ENCODE data around the gene EXOC4.

Gene EXOC4

DNA sequence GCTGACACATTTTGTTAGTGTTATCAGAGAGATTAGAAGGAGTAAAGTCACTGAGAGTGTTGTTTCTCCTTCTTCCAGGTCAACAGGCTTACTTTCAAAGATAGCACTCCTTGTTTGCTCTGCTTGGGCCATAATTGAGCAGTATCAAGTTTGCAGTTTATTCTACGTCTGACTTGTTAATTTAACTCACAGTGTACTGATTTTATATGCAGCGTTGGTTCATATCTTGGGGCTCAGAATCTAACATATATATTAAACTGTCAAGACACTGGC is 430.2 kb downstream of the EXOC4 start:
- H2AK5ac ChIP-seq (ENCODE audit: low read depth, low read length) = no peak overlapping the region
- peaks cover 1 to 5% of the 10 kb centered on the region in 2 donors for H3K4me1 ChIP-seq (ENCODE audit: control insufficient read depth in 2 of 2, insufficient read depth in 1 of 2, low read depth in 1 of 2, low read length in 2 of 2)

GRCh38 chr7:133688483-133689239 is 435.8 kb downstream of the EXOC4 start:
- H3K9ac ChIP-seq (ENCODE audit: low read depth, low read length, poor library complexity) = no peak overlapping the region
- H3K4ac ChIP-seq (ENCODE audit: low read length) = no peak overlapping the region
- H4K8ac ChIP-seq (ENCODE audit: low read depth, low read length) = no peak overlapping the region
- H2BK12ac ChIP-seq (ENCODE audit: low read length) = no peak overlapping the region
- H2BK15ac ChIP-seq (ENCODE audit: low read length) = no peak overlapping the region
- H3K23ac ChIP-seq (ENCODE audit: low read depth, low read length, poor library complexity) = no peak overlapping the region
- H2BK5ac ChIP-seq (ENCODE audit: low read length) = no peak overlapping the region
- H3K79me1 ChIP-seq (ENCODE audit: low read depth, low read length) = no peaks in the 10 kb centered on the region
- no peak overlapping the region for H3K4me3 ChIP-seq (ENCODE audit: low read length in 2 of 2)
- no peak overlapping the region for H3K27ac ChIP-seq (replicated peaks; ENCODE audit: low read length)
- H3K14ac ChIP-seq (ENCODE audit: low read length) = no peak overlapping the region
- H2AFZ ChIP-seq (ENCODE audit: low read length) = no peak overlapping the region
- DNase-seq (ENCODE audit: low spot score) = no peak
- H3K4me1 ChIP-seq (ENCODE audit: control insufficient read depth in 2 of 2, insufficient read depth in 1 of 2, low read depth in 1 of 2, low read length in 2 of 2) = peaks cover 0 to 2% of the 10 kb centered on the region in 2 donors
- no peaks in the 10 kb centered on the region for H3K9me3 ChIP-seq (replicated peaks in 1 of 2; ENCODE audit: control insufficient read depth in 2 of 2, insufficient read depth in 1 of 2, low read depth in 1 of 2, low read length in 2 of 2)
- H3K4me2 ChIP-seq (ENCODE audit: insufficient read depth, low read length, poor library complexity, severe bottlenecking) = no peak overlapping the region
- no peak overlapping the region for H2AK5ac ChIP-seq (ENCODE audit: low read depth, low read length)
- no peak overlapping the region for H2BK120ac ChIP-seq (ENCODE audit: low read depth, low read length)
- no peaks in the 10 kb centered on the region for H3K36me3 ChIP-seq (replicated peaks in 1 of 2; ENCODE audit: control insufficient read depth in 2 of 2, insufficient read depth in 2 of 2, low read length in 2 of 2)
- H4K91ac ChIP-seq (ENCODE audit: low read depth, low read length, poor library complexity) = no peak overlapping the region
- no CpG with 5 or more reads among the region's 3 CpGs for WGBS, 2 donors (ENCODE audit: extremely low coverage in 2 of 2, insufficient read length in 2 of 2, insufficient replicate concordance in 1 of 2)
- no peaks in the 10 kb centered on the region for H3K27me3 ChIP-seq (ENCODE audit: control insufficient read depth in 3 of 3, insufficient read depth in 3 of 3, low read depth in 1 of 3, low read length in 3 of 3)
- no peak overlapping the region for H3K18ac ChIP-seq (ENCODE audit: low read length)

More for the DNA sequence above, 430.2 kb downstream of the EXOC4 start:
- Histone ChIP-seq H2BK120ac (ENCODE audit: low read depth, low read length) (no peak overlapping the region), H3K27ac (replicated peaks; ENCODE audit: low read length) (no peak overlapping the region), H3K4me2 (ENCODE audit: insufficient read depth, low read length, poor library complexity, severe bottlenecking) (no peak overlapping the region), H3K79me1 (ENCODE audit: low read depth, low read length) (no peaks in the 10 kb centered on the region), H2BK5ac (ENCODE audit: low read length) (no peak overlapping the region), H2AFZ (ENCODE audit: low read length) (no peak overlapping the region), H3K4me3 (ENCODE audit: low read length in 2 of 2) (no peak overlapping the region), H3K14ac (ENCODE audit: low read length) (no peak overlapping the region), H3K9me3 (replicated peaks in 1 of 2; ENCODE audit: control insufficient read depth in 2 of 2, insufficient read depth in 1 of 2, low read depth in 1 of 2, low read length in 2 of 2) (no peaks in the 10 kb centered on the region), H3K9ac (ENCODE audit: low read depth, low read length, poor library complexity) (no peak overlapping the region), H2BK15ac (ENCODE audit: low read length) (no peak overlapping the region), H4K91ac (ENCODE audit: low read depth, low read length, poor library complexity) (no peak overlapping the region), H3K4ac (ENCODE audit: low read length) (no peak overlapping the region), H3K36me3 (replicated peaks in 1 of 2; ENCODE audit: control insufficient read depth in 2 of 2, insufficient read depth in 2 of 2, low read length in 2 of 2) (no peaks in the 10 kb centered on the region), H2BK12ac (ENCODE audit: low read length) (no peak overlapping the region), H3K27me3 (ENCODE audit: control insufficient read depth in 3 of 3, insufficient read depth in 3 of 3, low read depth in 1 of 3, low read length in 3 of 3) (no peaks in the 10 kb centered on the region), H3K18ac (ENCODE audit: low read length) (no peak overlapping the region), H3K23ac (ENCODE audit: low read depth, low read length, poor library complexity) (no peak overlapping the region), H4K8ac (ENCODE audit: low read depth, low read length) (no peak overlapping the region)
- WGBS, 2 donors (ENCODE audit: extremely low coverage in 2 of 2, insufficient read length in 2 of 2, insufficient replicate concordance in 1 of 2) = no CpG with 5 or more reads among the region's 2 CpGs
- DNase-seq (ENCODE audit: low spot score) = no peak

GRCh38 chr7:133690740-133691139 is 437.9 kb downstream of the EXOC4 start:
- Histone ChIP-seq H3K27ac (replicated peaks; ENCODE audit: low read length) (no peak overlapping the region), H4K8ac (ENCODE audit: low read depth, low read length) (no peak overlapping the region), H3K27me3 (ENCODE audit: control insufficient read depth in 3 of 3, insufficient read depth in 3 of 3, low read depth in 1 of 3, low read length in 3 of 3) (no peaks in the 10 kb centered on the region), H3K36me3 (replicated peaks in 1 of 2; ENCODE audit: control insufficient read depth in 2 of 2, insufficient read depth in 2 of 2, low read length in 2 of 2) (no peaks in the 10 kb centered on the region), H3K4me1 (ENCODE audit: control insufficient read depth in 2 of 2, insufficient read depth in 1 of 2, low read depth in 1 of 2, low read length in 2 of 2) (peaks cover 0 to 2% of the 10 kb centered on the region in 2 donors), H2BK120ac (ENCODE audit: low read depth, low read length) (no peak overlapping the region), H4K91ac (ENCODE audit: low read depth, low read length, poor library complexity) (no peak overlapping the region), H3K9ac (ENCODE audit: low read depth, low read length, poor library complexity) (no peak overlapping the region), H2AK5ac (ENCODE audit: low read depth, low read length) (no peak overlapping the region), H3K4me3 (ENCODE audit: low read length in 2 of 2) (no peak overlapping the region), H3K9me3 (replicated peaks in 1 of 2; ENCODE audit: control insufficient read depth in 2 of 2, insufficient read depth in 1 of 2, low read depth in 1 of 2, low read length in 2 of 2) (no peaks in the 10 kb centered on the region), H2BK5ac (ENCODE audit: low read length) (no peak overlapping the region), H2BK15ac (ENCODE audit: low read length) (no peak overlapping the region), H3K4ac (ENCODE audit: low read length) (no peak overlapping the region), H2AFZ (ENCODE audit: low read length) (no peak overlapping the region), H3K23ac (ENCODE audit: low read depth, low read length, poor library complexity) (no peak overlapping the region), H3K18ac (ENCODE audit: low read length) (no peak overlapping the region), H2BK12ac (ENCODE audit: low read length) (no peak overlapping the region), H3K79me1 (ENCODE audit: low read depth, low read length) (no peaks in the 10 kb centered on the region), H3K14ac (ENCODE audit: low read length) (no peak overlapping the region), H3K4me2 (ENCODE audit: insufficient read depth, low read length, poor library complexity, severe bottlenecking) (no peak overlapping the region)
- no CpG with 5 or more reads among the region's 4 CpGs for WGBS, 2 donors (ENCODE audit: extremely low coverage in 2 of 2, insufficient read length in 2 of 2, insufficient replicate concordance in 1 of 2)
- DNase-seq (ENCODE audit: low spot score) = no peak

DNA sequence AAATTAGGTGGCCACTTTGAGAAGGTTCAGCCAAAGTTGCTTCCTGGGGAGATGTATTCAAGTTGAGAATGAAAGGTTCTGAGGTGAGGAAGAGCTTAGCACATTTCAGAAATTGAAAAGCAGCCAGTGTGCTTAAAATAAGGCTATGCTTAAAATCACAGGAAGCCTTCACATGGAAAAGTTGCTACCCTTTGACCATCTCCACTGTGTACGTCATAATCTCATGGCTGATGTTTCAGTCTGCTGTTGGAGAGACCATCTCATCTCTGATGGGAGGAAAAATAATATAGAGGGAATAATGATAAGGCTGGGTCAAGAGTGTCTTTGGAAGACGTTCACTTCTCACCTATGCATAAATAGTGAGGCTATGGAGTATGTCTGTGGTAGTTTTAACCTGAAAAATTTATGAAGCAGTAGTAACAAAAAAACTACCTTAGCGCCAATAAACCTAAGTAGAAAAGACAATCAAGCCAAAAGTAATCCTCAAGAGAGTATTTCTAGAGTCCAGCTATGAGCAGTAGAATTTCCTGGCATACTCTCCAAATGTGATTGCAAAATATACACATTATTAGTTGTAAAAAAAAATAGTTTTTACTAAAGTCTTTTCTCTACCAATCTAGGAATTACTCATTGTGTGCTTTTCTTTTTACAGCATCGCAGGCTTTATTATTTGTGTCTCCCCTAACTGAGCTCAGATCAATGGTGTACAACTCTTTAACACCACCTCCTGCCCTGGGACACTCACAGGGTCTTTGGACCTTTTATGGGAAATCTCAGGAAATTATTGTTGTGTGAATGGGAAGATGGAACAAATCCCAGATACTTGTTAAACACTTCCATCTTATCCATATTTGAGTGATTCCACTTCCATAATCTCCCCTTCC is 439.1 kb downstream of the EXOC4 start:
- no peaks in the 10 kb centered on the region for H3K79me1 ChIP-seq (ENCODE audit: low read depth, low read length)
- no peak overlapping the region for H3K4ac ChIP-seq (ENCODE audit: low read length)
- no peak overlapping the region for H2BK5ac ChIP-seq (ENCODE audit: low read length)
- H3K4me1 ChIP-seq (ENCODE audit: control insufficient read depth in 2 of 2, insufficient read depth in 1 of 2, low read depth in 1 of 2, low read length in 2 of 2) = peaks cover 2 to 3% of the 10 kb centered on the region in 2 donors
- no peaks in the 10 kb centered on the region for H3K27me3 ChIP-seq (ENCODE audit: control insufficient read depth in 3 of 3, insufficient read depth in 3 of 3, low read depth in 1 of 3, low read length in 3 of 3)
- no peak overlapping the region for H2BK120ac ChIP-seq (ENCODE audit: low read depth, low read length)
- no peak overlapping the region for H3K18ac ChIP-seq (ENCODE audit: low read length)
- no peak overlapping the region for H4K8ac ChIP-seq (ENCODE audit: low read depth, low read length)
- H2BK15ac ChIP-seq (ENCODE audit: low read length) = no peak overlapping the region
- H3K9me3 ChIP-seq (replicated peaks in 1 of 2; ENCODE audit: control insufficient read depth in 2 of 2, insufficient read depth in 1 of 2, low read depth in 1 of 2, low read length in 2 of 2) = no peaks in the 10 kb centered on the region
- H3K9ac ChIP-seq (ENCODE audit: low read depth, low read length, poor library complexity) = no peak overlapping the region
- no peak overlapping the region for H2BK12ac ChIP-seq (ENCODE audit: low read length)
- no peak for DNase-seq (ENCODE audit: low spot score)
- no peak overlapping the region for H2AFZ ChIP-seq (ENCODE audit: low read length)
- H4K91ac ChIP-seq (ENCODE audit: low read depth, low read length, poor library complexity) = no peak overlapping the region
- no peak overlapping the region for H2AK5ac ChIP-seq (ENCODE audit: low read depth, low read length)
- no peak overlapping the region for H3K27ac ChIP-seq (replicated peaks; ENCODE audit: low read length)
- H3K23ac ChIP-seq (ENCODE audit: low read depth, low read length, poor library complexity) = no peak overlapping the region
- no peak overlapping the region for H3K4me2 ChIP-seq (ENCODE audit: insufficient read depth, low read length, poor library complexity, severe bottlenecking)
- no peak overlapping the region for H3K14ac ChIP-seq (ENCODE audit: low read length)
- WGBS, 2 donors (ENCODE audit: extremely low coverage in 2 of 2, insufficient read length in 2 of 2, insufficient replicate concordance in 1 of 2) = no CpG with 5 or more reads among the region's 4 CpGs
- H3K4me3 ChIP-seq (ENCODE audit: low read length in 2 of 2) = no peak overlapping the region
- H3K36me3 ChIP-seq (replicated peaks in 1 of 2; ENCODE audit: control insufficient read depth in 2 of 2, insufficient read depth in 2 of 2, low read length in 2 of 2) = no peaks in the 10 kb centered on the region
